HepG2 (cell line): ENCODE results near the gene RTBDN. TPM values are rescaled to one million over a fixed set of nuclear protein-coding genes. Genes with fewer than 3 reads are reported as not detected.

Source experiments
- ARNTL ChIP-seq: sonication (generic); formaldehyde crosslinking; IDR thresholded peaks from 2 replicates; pipeline ENCODE4 v1.4.0; 2020; ENCODE audit warnings: mild to moderate bottlenecking, missing genetic modification reagents
- EEA1 ChIP-seq: sonication (generic); formaldehyde crosslinking; IDR thresholded peaks from 2 replicates; pipeline ENCODE4 v1.5.1; 2020; ENCODE audit warnings: mild to moderate bottlenecking, missing genetic modification reagents, borderline replicate concordance
- HDAC2 ChIP-seq: sonication (generic); formaldehyde crosslinking; IDR thresholded peaks from 2 replicates; pipeline ENCODE4 v1.4.0; 2020; ENCODE audit warnings: missing genetic modification reagents
- HOXA3 ChIP-seq: sonication (generic); formaldehyde crosslinking; IDR thresholded peaks from 2 replicates; pipeline ENCODE4 v1.5.0; 2020; ENCODE audit warnings: missing genetic modification reagents
- MTF2 ChIP-seq: sonication (generic); formaldehyde crosslinking; IDR thresholded peaks from 2 replicates; pipeline ENCODE4 v1.5.0; 2020; ENCODE audit warnings: missing genetic modification reagents, borderline replicate concordance
- NFYB ChIP-seq: sonication (generic); formaldehyde crosslinking; IDR thresholded peaks from 2 replicates; pipeline ENCODE4 v1.4.0; 2020; ENCODE audit warnings: missing genetic modification reagents
- NR2F6 ChIP-seq, 2 experiments: IDR thresholded peaks; 2 replicates each; pipeline ENCODE4 v1.6.1; 2016; ENCODE audit warnings: antibody characterized with exemption in 1 of 2, mild to moderate bottlenecking in 1 of 2
- PHF20 ChIP-seq: sonication (generic); formaldehyde crosslinking; IDR thresholded peaks from 2 replicates; pipeline ENCODE4 v1.5.0; 2020; ENCODE audit warnings: mild to moderate bottlenecking, missing genetic modification reagents
- ZBTB7A ChIP-seq: sonication (generic); formaldehyde crosslinking; IDR thresholded peaks from 2 replicates; pipeline ENCODE4 v1.8.0; 2022; ENCODE audit warnings: mild to moderate bottlenecking, missing genetic modification reagents
- ZNF367 ChIP-seq: sonication (generic); formaldehyde crosslinking; IDR thresholded peaks from 2 replicates; pipeline ENCODE4 v1.4.0; 2020; ENCODE audit warnings: missing genetic modification reagents, borderline replicate concordance
- ZNF446 ChIP-seq: sonication (generic); formaldehyde crosslinking; IDR thresholded peaks from 2 replicates; pipeline ENCODE4 v1.5.0; 2020; ENCODE audit warnings: mild to moderate bottlenecking, missing genetic modification reagents
- ZNF598 ChIP-seq: sonication (generic); formaldehyde crosslinking; IDR thresholded peaks from 2 replicates; pipeline ENCODE4 v1.5.1; 2020; ENCODE audit warnings: mild to moderate bottlenecking, missing genetic modification reagents, borderline replicate concordance
- ZNF788 ChIP-seq: sonication (generic); formaldehyde crosslinking; IDR thresholded peaks from 2 replicates; pipeline ENCODE4 v1.5.0; 2020; ENCODE audit warnings: mild to moderate bottlenecking, missing genetic modification reagents, borderline replicate concordance
- ZSCAN22 ChIP-seq: sonication (generic); formaldehyde crosslinking; IDR thresholded peaks from 2 replicates; pipeline ENCODE4 v1.4.0; 2020; ENCODE audit warnings: mild to moderate bottlenecking, missing genetic modification reagents
- polyA plus RNA-seq, 8 experiments: library from polyadenylated mRNA; depleted of rRNA in 3 of 8; stranded (reverse) in 7 of 8; unstranded in 1 of 8; fragments of >200 nt; fragmentation: Illumina TruSeq in 4 of 8; extraction: Trizol in 4 of 8; gene quantifications; 2 replicates each; pipeline versions ENCODE4 v1.2.1 to v1.2.3, GENCODE V29; 2011 to 2016; ENCODE audit warnings: low read depth in 4 of 8, missing spikeins in 1 of 8, mixed read lengths in 1 of 8; ENCODE audit not compliant: insufficient read depth in 1 of 8
- total RNA-seq, 5 experiments: library from RNA; depleted of rRNA; stranded (reverse); fragments of >200 nt; fragmentation: Illumina TruSeq; extraction: Trizol; gene quantifications; 2 replicates each; pipeline ENCODE4 v1.2.3, GENCODE V29; 2016; ENCODE audit warnings: low read depth in 1 of 5
- TF ChIP-seq, protein P1 (sequence below): sonication (generic); formaldehyde crosslinking; IDR thresholded peaks from 2 replicates; pipeline ENCODE4 v1.4.0; 2020; ENCODE audit warnings: missing genetic modification reagents
- TF ChIP-seq, protein P2 (sequence below): sonication (generic); formaldehyde crosslinking; IDR thresholded peaks from 2 replicates; pipeline ENCODE4 v1.9.0; 2021; ENCODE audit warnings: mild to moderate bottlenecking, missing genetic modification reagents

The RTBDN gene
- total and polyA plus RNA-seq, 2 of the 13 experiments (the other 11 are each of a cell fraction or from before 2014, with no cell fraction given) = 0.27 to 0.48 TPM

DNA sequence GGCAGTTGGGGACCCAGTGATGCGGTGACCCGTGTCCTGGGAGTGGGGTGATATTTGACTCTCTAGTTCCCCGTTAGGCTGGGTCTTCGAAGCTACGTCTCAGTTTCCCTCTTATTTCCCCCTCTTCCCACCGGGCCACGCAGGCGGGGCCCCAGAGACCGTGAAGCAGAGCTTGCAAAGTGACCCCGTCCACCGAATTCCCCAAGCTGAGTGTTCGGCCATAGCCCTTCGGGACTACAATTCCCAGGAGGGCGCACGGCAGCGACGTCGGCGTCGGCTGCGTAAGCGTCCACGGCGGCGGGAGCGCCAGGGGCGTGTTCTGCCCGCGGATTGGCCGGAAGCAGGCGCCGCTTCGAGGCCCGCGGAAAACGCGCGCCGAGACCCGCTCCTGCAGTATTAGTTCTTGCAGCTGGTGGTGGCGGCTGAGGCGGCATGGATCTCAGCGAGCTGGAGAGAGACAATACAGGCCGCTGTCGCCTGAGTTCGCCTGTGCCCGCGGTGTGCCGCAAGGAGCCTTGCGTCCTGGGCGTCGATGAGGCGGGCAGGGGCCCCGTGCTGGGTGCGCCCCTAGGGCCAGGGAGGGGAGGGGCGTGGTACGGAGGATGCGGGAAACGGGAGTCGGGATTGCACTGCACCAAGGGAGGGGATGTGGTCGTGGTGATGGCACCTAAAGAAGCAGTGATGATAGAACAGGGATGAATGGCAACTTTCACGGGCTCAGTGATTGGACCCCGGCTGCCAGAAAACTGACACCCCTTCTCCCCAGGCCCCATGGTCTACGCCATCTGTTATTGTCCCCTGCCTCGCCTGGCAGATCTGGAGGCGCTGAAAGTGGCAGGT, 27.9 kb downstream of the RTBDN start, which contains the start of gene RNASEH2A (continued):
- TF ChIP-seq NR2F6 (IDR thresholded peaks at IDR 0.05) = no peak
- TF ChIP-seq NR2F6 (CRISPR knock-in tag; IDR thresholded peaks at IDR 0.05) = no peak
- TF ChIP-seq ZBTB7A (CRISPR knock-in tag) = no peak
- TF ChIP-seq ZNF367 (CRISPR knock-in tag) = peak; percentile 84; the same call in 1 of the 2 replicates
- TF ChIP-seq ZNF598 (CRISPR knock-in tag) = peak; percentile 66; the same call in 1 of the 2 replicates
- TF ChIP-seq, protein P1, sequence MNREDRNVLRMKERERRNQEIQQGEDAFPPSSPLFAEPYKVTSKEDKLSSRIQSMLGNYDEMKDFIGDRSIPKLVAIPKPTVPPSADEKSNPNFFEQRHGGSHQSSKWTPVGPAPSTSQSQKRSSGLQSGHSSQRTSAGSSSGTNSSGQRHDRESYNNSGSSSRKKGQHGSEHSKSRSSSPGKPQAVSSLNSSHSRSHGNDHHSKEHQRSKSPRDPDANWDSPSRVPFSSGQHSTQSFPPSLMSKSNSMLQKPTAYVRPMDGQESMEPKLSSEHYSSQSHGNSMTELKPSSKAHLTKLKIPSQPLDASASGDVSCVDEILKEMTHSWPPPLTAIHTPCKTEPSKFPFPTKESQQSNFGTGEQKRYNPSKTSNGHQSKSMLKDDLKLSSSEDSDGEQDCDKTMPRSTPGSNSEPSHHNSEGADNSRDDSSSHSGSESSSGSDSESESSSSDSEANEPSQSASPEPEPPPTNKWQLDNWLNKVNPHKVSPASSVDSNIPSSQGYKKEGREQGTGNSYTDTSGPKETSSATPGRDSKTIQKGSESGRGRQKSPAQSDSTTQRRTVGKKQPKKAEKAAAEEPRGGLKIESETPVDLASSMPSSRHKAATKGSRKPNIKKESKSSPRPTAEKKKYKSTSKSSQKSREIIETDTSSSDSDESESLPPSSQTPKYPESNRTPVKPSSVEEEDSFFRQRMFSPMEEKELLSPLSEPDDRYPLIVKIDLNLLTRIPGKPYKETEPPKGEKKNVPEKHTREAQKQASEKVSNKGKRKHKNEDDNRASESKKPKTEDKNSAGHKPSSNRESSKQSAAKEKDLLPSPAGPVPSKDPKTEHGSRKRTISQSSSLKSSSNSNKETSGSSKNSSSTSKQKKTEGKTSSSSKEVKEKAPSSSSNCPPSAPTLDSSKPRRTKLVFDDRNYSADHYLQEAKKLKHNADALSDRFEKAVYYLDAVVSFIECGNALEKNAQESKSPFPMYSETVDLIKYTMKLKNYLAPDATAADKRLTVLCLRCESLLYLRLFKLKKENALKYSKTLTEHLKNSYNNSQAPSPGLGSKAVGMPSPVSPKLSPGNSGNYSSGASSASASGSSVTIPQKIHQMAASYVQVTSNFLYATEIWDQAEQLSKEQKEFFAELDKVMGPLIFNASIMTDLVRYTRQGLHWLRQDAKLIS (CRISPR knock-in tag) = no peak
- TF ChIP-seq, protein P2, sequence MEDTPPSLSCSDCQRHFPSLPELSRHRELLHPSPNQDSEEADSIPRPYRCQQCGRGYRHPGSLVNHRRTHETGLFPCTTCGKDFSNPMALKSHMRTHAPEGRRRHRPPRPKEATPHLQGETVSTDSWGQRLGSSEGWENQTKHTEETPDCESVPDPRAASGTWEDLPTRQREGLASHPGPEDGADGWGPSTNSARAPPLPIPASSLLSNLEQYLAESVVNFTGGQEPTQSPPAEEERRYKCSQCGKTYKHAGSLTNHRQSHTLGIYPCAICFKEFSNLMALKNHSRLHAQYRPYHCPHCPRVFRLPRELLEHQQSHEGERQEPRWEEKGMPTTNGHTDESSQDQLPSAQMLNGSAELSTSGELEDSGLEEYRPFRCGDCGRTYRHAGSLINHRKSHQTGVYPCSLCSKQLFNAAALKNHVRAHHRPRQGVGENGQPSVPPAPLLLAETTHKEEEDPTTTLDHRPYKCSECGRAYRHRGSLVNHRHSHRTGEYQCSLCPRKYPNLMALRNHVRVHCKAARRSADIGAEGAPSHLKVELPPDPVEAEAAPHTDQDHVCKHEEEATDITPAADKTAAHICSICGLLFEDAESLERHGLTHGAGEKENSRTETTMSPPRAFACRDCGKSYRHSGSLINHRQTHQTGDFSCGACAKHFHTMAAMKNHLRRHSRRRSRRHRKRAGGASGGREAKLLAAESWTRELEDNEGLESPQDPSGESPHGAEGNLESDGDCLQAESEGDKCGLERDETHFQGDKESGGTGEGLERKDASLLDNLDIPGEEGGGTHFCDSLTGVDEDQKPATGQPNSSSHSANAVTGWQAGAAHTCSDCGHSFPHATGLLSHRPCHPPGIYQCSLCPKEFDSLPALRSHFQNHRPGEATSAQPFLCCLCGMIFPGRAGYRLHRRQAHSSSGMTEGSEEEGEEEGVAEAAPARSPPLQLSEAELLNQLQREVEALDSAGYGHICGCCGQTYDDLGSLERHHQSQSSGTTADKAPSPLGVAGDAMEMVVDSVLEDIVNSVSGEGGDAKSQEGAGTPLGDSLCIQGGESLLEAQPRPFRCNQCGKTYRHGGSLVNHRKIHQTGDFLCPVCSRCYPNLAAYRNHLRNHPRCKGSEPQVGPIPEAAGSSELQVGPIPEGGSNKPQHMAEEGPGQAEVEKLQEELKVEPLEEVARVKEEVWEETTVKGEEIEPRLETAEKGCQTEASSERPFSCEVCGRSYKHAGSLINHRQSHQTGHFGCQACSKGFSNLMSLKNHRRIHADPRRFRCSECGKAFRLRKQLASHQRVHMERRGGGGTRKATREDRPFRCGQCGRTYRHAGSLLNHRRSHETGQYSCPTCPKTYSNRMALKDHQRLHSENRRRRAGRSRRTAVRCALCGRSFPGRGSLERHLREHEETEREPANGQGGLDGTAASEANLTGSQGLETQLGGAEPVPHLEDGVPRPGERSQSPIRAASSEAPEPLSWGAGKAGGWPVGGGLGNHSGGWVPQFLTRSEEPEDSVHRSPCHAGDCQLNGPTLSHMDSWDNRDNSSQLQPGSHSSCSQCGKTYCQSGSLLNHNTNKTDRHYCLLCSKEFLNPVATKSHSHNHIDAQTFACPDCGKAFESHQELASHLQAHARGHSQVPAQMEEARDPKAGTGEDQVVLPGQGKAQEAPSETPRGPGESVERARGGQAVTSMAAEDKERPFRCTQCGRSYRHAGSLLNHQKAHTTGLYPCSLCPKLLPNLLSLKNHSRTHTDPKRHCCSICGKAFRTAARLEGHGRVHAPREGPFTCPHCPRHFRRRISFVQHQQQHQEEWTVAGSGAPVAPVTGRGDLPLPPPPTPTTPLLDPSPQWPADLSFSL (CRISPR knock-in tag) = no peak
- TF ChIP-seq ZNF446 (CRISPR knock-in tag) = no peak
- peak; percentile 87; the same call in 1 of the 2 replicates for TF ChIP-seq EEA1 (CRISPR knock-in tag)
- peak; percentile 91 for TF ChIP-seq HOXA3 (CRISPR knock-in tag)
- peak; percentile 65 for TF ChIP-seq HDAC2 (CRISPR knock-in tag)
- TF ChIP-seq MTF2 = no peak
- 0 out of 2 replicates have a peak, but pooled peaks have one; percentile 53 for TF ChIP-seq ZSCAN22 (CRISPR knock-in tag)
- TF ChIP-seq PHF20 = peak; percentile 85
- 0 out of 2 replicates have a peak, but pooled peaks have one; percentile 45 for TF ChIP-seq ARNTL (CRISPR knock-in tag)
- peak; percentile 82 for TF ChIP-seq NFYB (CRISPR knock-in tag)
- TF ChIP-seq ZNF788 = peak; percentile 82; the same call in 1 of the 2 replicates
